Measurements from ENCODE around the gene TCEA3.

GRCh38 chr1:23367451-23367790 is 57.1 kb downstream of the TCEA3 start:
- TF ChIP-seq CTCF (IDR thresholded peaks at IDR 0.05; ENCODE audit: insufficient read depth, low read length) (no peak), SPI1 (IDR thresholded peaks at IDR 0.05; ENCODE audit: borderline replicate concordance, low read depth) (no peak), GABPA (IDR thresholded peaks at IDR 0.05; ENCODE audit: low read depth) (no peak)

Data from HL-60 (cell line).